HG03342 (cell line): ENCODE results near the gene VDAC1.

Experiments
- ATAC-seq: cut with Tn5 transposase; IDR thresholded peaks from one replicate; pipeline ENCODE4 v1.9.1; 2021; ENCODE audit warnings: mild to moderate bottlenecking, moderate library complexity; ENCODE audit not compliant: unreplicated experiment

The VDAC1 gene

DNA sequence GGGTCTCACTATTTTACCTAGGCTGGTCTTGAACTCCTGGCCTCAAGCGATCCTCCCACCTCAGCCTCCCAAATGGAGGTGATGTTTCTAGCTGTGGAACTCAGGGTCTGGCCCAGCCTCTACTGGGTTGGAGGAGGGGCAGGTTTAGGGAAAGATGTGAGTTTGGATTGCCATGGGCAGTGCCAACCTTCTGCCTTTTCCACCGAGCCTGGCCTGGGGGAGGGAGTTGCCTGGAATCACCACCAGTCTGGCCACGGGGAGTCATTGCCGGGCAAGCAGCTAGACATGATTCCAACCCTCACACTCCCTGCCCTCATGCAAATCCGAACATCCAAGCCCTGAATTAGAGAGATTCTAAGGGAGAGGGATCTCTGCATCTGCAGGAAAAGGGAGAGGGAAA, 21.0 kb upstream of the VDAC1 start:
- no peak for ATAC-seq

DNA sequence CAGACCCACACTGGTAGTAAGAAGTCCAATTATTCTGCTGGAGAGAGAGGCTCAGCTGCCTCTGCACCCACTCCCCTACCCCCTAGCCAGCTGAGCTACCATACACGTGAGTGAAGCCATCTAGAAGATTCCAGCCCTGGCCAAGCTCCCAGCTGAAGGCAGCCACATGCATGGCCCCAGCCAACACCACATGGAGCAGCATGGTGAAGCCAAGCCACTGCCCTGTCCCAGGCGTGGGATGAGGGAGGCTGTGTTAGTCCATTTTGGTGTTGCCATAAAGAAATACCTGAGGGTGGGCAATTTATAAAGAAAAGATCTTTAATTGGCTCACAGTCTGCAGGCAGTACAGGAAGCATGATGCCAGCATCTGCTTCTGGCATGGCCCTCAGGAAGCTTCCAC, 20.0 kb upstream of the VDAC1 start:
- no peak for ATAC-seq

DNA sequence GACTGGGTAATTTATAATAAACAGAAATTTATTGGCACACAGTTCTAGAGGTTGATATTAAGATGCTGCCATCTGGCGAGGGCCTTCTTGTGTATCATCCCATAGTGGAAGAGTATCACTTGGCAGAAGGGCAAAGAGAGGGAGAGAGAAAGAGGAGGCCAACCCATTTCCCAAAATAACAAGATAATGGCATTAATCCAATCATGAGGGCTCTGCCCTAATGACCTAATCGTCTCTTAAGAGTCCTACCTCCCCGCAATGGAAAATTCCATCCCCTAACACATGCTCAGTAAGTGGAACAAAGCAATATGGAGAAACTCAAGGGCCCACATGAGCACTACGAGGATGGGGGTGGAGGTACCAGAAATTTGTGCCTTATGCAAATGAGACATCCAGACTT, 17.6 kb upstream of the VDAC1 start:
- ATAC-seq: no peak

DNA sequence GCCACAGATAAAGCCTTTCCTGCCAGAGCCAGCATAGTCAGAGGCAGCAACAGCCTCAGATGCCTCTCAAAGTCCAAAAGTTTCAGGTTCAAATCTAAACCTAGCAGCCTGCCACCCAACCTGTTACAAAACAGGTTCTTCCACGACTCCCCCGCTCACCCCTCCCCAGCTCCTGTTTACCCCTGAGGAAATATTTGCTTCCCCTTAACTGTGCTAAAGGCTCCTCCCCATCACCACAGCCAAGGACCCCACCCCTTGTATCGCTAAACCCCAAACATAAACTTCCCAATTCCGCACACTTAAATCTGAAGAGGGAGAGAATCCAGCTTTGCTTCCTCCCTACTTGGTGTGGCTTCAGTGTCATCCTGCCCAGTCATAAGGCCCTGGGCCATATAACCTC, 15.4 kb upstream of the VDAC1 start:
- no peak for ATAC-seq

DNA sequence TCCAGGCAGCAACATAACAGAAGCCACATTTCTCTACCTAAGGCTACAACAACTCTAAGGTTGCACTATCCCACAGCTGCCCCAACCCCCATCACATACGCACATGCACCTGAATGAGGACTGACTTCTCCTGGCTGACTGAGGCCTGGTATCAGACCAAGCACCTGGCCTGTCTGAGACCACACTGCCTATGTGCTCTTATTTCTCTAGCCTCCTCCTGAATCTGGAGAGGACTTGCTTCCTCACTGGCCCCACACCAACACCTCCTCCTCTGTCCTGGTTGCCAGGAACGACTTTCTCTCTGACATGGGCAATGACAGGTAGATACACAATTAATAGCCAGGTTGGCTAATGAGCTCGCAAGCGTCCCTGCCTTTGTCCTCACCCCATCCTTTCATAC, 14.9 kb upstream of the VDAC1 start:
- ATAC-seq: no peak

DNA sequence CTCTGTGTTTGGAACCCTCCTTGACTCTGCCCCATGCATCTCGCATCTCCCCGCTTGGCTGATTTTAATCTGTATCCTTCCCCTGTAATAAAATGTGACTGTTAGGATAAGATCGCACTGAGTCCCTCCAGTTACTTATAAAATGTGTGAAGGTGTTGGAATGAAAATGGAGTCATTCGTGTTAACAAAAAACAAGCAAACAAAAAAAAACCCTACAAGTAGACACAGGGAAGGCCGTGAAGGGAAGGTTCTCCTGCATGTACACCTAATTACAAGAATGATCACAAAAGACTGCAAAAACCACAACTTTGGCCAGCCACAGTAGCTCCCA, 14.2 kb upstream of the VDAC1 start:
- ATAC-seq: no peak

DNA sequence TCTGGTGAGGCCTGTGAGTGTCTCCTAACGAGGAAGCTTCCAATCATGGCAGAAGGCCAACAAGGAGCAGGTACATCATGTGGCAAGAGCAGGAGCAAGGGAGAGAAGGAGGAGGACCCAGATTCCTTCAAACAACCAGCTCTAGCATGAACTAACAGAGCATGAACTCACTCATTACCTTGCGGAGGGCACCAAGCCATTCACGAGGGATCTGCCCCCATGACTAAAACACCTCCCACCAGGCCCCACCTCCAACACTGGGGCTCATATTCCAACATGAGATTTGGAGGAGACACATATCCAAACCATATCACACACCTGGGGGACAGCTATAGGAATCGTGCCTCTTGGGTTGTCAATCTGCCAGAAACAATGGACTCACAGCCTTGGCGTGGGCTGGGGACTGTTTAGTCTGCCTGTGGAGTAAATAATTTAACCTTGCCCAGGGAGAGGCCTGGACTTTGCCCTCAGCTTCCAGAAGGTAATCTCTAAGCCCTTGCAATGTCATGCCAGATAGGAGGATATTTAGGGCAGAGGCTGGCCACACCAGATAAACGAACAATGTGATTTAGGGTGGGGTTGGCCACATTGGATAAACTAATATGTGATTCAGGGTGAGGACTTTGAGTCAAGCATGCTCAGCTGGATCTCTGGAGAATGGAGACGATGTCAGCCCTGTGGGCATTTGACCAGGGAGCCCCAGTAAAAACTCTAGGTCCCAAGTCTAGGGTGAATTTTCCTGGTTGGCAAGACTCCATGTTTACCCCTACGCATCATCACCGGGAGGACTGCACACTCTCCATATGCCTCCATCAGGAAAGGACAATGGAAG, 13.6 kb upstream of the VDAC1 start:
- no peak for ATAC-seq

DNA sequence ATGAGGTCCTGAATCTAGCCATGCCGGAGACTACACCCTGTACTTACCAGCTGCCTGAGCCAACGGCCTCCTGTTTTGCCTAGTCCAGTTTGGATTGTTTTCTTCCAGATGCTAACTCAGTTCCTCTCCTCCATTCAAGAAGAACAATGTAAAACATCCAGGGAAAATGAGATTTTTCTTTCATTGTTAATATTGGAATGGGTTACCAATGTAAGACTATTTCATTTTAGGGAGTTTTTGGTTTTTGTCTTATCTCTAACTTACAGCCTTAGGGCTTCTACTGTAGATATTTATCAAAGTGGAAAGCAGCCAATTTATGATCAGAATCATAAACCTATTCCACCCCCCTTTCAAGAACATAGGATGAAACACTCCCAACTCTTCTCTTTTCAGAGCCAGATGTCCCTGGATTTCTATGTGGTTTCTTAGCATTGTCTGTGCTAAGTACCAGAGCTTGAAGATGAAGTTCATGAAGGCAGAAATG, 3.5 kb upstream of the VDAC1 start:
- ATAC-seq: no peak

DNA sequence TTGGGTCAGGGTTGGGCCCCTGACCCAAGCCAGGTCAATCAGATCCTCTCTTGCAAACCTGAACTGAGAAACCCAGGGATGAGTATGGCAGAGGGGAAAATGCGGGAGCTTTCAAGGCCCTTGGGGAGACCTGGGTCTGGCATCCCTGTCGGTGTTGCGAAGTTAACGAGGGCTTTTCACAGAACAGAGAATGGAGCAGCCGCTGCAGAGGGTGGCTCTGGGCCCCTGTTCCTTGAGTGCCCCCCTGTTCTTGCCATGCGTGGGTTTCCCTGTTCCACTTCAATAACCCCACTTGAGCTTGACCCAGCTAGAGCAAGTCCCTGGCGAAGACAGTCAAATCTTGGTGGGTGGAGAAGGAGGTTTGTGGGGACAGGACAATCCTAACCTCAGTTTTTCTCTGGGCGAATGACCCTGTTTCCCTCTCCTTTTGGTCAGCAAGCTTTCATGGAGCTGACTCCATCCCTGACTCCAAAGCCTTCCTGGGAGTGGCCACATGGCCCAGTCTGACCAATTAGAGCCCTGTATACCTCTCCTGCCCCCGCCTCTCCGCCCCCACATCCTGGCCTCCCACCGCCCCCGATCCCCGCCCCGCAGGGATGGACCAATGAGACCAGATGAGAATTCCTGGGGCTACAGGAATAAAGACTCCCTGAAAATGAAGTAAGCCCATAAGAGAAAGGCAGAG, 2.9 kb upstream of the VDAC1 start:
- no peak for ATAC-seq

DNA sequence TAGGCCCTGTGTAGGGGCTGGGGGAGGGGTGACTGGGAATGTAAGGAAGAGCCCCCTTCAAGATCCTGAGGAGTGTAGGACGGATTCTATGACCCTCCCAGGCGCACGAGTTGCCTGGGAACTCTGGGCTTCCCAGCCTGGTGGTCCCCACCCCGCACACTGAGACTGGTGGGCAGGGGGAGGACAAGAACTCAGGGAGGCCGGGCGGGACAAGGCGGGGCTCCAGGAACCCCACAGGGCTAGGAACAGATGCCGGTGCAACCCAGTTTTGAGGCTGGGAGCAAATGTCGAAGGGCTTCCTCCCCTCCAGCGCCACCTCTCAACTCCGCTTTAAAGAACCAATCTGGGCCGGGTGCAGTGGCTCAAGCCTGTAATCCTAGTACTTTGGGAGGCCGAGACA, 1.3 kb upstream of the VDAC1 start:
- ATAC-seq: no peak

DNA sequence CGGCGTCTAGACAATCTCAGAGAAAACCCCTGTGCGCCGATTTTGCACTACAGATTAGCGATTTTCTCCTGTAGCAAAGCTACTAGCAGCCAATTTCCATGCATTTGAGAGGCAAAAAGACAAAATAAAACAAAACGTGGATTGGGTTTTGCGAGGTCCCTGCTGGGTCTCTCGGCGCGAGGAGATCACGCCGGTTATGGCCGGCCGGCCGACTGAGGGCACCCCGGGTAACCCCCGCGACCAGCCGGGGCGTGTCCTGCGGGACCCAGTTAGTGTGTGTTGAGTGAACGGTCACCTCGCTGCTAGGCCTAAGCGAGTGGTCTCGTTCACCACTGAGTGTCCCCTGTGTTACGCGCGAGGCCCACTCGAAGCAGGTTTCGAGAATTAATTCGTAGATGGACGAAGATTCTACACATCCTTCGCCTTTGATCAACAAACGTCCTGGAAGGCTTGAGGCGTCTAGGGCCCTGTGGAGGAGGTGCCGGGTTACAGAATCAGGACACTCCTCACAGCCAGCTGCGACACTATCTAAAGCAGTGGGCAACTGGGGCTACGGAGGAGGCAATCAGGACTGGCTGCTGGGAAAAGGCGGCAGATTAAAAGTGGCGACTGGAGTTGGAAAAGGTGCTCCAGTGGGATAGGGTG, 764 bp upstream of the VDAC1 start:
- no peak for ATAC-seq

DNA sequence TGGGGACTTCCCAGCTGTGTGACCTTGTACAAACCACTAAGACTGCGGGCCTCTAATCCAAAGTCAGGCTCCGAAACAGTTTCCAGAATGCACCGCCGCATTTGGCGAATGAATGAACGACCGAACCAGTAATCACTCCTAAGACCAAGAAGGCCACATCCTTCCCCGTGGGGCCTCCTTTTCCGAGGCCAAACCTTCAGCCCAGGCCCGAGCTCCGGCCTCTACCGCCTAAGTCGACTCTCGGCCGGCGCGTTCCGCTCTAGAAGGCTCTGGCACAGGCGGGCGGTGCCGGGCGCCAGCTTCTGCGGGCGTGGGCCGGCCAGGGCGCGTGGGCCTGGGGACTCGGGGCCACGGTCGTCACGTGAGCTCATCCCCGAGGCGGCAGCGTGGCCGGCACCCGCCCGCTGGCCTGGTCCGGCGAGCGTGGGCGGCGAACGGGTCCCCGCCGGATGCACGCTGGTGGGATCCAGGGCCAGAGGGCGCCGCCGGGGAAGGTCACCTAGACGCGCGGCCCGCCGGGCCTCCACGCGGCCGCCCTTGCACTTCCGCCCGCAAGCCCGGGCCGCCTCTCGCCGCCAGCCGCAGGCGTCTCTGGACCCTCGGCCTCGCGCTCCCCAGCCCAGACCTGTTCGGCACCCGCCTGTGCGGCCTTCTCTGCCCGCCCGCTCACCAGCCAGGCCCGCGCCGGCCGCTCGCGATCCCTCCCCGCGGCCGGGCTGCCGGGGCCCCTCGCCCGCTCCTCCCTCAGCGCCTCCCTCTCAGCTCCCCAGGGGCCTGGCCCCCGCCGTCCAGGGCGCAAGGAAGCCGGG, 754 bp downstream of the VDAC1 start:
- peak; percentile 25 for ATAC-seq

DNA sequence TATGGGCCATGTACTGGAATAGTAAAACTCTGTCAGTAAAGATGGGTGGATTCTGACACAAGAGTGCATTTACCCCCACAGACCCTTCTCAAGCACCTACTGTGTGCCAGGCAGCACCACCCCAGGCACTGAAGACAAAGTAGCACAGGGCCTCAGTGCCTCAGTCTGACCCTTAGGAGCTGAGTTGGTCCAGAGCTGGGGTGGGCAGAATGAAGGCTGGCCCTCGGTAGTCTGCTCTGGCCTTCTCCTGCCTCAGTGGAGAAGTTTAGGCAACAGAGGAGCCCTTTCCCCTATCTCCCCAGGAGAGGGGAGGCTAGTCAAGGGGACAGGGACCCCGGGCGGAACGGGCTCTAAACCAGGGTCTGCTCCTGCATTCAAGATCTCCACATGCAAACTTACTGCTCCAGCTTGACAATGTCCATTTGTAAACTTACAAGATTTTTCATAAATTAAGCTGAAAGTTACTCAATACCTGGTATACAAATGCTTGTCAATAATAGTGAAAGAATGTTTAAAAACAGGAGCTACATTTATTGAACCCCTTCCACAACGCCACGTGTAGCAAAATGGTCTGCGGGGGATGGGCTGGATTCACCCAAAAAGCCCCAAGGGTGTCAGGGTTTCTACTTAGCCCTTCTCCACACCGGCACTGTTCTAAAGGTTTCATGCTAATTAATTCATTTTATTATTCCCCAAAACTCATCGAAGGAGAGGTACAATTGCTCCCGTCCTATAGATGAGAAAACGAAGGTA, 1.5 kb downstream of the VDAC1 start:
- ATAC-seq: no peak

DNA sequence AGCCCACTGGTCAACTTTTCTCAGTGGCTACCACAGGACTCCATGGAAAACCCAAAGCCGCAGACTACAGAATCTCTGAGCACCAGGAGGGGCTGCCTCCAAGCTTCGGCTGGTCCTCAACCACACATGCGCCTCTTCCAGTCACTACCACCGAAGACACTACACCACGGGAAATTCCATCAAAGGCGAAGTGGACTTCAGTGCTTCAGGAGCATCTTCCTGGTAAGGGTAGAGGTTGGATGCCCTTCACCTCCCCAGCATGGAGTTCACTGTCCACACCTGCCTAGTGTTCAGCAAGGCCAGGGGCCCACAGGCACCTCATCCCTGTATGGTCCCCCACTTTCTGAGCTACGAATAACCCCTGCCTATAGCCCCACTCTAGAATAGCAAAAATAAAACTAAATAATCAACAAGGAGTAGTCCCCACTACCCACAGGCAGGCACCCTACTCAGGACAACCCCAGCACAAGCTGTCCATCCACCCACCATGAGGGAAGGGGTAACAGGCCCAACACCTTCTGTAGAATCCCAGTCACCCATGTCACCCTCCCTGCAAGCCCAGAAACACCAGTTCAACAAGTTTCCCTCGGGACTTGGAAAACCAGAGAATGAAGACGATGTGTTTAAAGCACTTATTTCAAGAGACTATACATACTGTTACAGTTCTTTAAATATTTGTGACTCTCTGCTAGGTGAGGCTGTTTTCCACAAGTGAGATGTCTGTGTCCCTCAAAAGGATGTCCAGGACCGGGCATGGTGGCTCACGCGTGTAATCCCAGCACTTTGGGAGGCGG, 2.6 kb downstream of the VDAC1 start:
- ATAC-seq: no peak

DNA sequence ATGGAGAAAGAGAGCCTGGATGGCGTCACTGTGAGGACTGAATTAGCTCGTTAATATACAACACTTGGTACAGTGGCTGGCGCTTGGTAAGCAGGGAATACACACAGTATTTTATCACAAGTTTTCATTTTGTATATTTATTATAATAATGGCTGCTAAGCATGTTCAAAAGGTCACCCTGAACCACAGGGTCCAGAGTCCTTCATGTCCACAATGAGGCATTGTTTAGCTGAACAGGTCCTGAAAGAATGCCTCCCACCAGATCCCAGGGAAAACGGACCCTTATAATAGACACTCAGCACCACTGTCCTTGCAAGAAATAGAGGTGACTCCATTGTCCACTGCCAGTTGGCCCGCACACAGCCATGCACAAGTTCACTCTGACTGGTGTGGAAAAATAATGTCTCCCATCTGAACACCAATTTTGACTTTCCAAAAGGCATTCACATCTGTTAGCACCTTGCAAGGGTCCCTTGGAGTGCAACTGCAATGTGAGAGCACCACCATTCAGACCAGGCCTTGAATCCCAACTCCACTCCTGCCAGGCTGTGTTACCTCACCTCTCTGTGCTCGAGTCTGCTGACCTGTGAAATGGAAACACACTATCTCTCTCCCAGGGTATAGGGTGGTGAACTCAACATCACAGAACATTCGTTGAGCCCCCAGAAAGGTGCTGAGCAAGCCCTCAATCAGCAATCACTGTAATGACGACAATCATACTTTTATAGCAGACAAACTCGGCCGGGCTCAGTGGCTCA, 3.9 kb downstream of the VDAC1 start:
- ATAC-seq: no peak

DNA sequence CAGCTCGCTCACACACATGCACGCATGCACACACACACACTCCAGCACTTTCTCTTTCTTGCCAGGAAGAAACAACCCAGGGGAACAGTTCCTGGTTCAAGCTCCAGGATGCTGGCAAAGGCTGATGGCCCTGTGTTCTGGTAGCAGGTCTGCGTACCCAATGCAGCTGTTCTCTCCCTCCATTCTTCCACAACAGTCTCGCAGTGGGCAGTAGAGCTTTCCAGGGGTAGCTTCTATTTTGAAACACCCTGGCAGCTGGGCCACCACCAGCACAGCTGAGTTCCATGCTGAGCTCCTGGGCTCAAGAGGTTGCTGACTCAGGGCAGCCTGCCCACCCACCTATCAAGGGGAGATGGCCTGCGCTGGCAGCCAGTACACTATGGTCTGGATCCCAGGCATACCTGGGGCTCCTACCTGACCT, 4.7 kb downstream of the VDAC1 start:
- no peak for ATAC-seq

DNA sequence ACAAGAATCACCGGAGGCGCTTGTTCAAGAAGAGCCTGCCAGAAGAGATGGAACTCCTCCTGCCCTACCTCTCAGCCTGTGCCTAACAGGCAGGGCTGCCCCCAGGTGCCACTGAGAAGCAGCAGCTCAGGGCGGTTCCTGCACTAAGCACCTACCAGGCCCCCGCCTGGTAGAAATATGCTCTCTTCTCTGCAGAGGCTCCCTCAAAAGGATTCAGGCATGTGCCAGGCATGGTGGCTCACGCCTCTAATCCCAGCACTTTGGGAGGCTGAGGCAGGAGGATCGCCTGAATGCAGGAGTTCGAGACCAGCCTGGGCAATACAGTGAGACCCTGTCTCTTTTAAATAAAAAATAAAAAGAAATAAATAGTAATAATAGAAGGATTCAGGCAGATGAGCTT, 6.0 kb downstream of the VDAC1 start:
- ATAC-seq: no peak

DNA sequence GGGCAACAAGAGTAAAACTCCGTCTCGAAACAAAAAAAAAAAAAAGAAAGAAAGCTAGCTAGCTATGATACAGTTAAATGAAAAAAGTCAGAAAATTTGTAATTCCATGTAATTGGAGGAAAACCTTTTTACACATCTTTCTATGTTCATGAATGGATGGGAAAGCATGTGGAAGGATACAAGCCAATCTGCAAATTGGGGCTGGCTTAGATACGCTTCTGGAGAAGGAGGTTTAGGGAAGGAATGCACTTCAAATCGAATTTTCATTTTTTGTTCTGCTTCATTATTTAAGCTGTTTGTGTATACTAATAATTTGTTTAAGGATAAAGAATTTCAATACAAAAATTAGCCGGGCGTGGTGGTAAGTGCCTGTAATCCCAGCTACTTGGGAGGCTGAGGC, 6.7 kb downstream of the VDAC1 start:
- ATAC-seq: no peak

DNA sequence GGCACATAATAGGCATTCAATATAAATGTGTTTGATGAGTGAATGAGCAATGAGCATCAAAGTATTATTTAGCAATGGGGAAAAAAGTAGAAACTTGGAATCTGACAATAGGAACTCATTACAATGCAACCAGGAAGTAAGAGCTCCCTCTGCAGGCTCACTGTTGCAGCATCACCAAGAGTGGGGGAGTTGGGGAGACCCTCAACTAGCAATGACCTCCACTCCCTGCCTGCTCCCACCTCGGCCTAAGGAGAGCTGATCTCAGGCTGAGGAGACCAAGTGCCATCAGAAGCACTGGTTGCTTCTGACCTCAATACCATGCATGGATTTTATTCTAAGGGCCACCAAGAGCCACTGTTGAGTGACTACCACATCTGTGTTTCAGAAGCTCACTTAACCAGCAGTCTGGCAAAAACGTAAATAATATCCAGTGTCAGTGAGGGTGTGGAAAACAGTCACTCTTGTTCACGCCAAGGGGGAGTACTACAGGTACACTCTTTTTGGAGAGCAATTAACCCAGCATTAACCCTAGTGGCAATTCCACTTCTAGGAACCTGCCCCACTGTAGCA, 8.0 kb downstream of the VDAC1 start:
- no peak for ATAC-seq
